Fibroblast of gingiva (primary cell): ENCODE data around the gene PSMD13.

Experiments
- DNase-seq: peaks from one replicate; pipeline ENCODE4 v3.0.0-alpha.2; 2011; ENCODE audit warnings: low read depth

Gene PSMD13

DNA sequence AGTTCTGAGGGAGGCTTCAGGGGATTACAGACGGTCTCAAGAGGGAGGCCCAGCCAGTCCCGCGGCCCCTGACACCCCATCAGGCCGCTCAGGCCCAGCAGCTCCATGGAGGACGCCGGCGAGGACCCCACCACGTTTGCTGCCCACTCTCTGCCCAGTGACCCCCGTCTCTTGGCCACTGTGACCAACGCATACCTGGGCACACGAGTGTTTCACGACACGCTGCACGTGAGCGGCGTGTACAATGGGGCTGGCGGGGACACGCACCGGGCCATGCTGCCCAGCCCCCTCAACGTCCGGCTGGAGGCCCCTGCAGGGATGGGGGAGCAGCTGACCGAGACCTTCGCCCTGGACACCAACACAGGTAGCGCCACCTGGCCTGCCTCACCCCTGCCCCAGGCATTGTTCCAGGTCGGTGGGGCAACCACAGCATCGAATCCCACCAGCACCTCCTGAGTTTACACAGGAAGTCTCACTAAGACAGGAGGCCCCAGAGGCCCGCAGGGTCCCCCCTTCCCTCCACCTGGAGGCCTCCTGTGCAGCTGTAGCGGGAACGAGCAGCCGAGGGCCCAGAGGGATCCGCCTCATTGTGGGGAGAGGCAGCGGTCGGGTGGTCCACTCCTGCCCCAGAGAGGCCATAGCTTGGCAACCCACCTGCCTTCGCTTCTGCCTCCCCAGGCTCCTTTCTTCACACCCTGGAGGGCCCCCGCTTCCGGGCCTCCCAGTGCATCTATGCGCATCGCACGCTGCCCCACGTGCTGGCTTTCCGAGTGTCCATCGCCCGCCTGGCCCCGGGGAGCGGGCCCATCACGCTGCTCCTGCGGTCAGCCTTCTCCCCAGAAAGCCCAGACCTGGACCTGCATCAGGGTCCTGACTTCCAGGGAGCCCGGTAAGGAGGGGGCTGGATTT, 53.2 kb downstream of the PSMD13 start:
- DNase-seq = no peak

DNA sequence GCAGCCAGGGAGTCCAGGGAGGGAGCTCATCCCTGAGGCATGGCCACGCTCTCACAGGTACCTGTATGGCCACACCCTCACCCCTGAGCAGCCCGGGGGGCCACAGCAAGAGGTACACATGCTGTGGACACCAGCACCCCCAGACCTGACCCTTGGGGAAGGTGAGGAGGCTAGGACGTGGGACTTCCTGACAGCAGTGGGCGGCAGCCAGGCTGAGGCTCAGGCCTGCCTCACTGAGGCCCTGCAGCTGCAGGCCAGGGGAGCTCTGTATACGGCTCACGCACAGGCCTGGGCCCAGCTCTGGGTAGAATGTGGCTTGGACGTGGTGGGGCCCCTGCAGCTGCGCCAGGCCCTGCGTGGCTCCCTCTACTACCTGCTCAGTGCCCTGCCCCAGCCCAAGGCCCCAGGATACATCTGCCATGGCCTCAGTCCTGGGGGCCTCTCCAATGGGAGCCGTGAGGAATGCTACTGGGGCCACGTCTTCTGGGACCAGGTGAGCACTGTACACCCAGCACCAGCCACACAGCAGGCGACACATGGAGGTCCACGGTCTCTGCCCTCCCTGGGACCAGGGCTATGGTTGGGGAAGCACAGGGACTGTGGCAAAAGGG, 54.0 kb downstream of the PSMD13 start:
- DNase-seq = no peak

- no peak for DNase-seq
Observed at GRCh38 chr11:291281-292210, 54.8 kb downstream of the PSMD13 start.

- no peak for DNase-seq
Observed at GRCh38 chr11:292211-293121, 55.7 kb downstream of the PSMD13 start.

GRCh38 chr11:293271-293851, 56.6 kb downstream of the PSMD13 start:
- DNase-seq = no peak

GRCh38 chr11:293852-294661, 57.3 kb downstream of the PSMD13 start:
- no peak for DNase-seq

GRCh38 chr11:294780-295179, 58.0 kb downstream of the PSMD13 start:
- no peak for DNase-seq

DNA sequence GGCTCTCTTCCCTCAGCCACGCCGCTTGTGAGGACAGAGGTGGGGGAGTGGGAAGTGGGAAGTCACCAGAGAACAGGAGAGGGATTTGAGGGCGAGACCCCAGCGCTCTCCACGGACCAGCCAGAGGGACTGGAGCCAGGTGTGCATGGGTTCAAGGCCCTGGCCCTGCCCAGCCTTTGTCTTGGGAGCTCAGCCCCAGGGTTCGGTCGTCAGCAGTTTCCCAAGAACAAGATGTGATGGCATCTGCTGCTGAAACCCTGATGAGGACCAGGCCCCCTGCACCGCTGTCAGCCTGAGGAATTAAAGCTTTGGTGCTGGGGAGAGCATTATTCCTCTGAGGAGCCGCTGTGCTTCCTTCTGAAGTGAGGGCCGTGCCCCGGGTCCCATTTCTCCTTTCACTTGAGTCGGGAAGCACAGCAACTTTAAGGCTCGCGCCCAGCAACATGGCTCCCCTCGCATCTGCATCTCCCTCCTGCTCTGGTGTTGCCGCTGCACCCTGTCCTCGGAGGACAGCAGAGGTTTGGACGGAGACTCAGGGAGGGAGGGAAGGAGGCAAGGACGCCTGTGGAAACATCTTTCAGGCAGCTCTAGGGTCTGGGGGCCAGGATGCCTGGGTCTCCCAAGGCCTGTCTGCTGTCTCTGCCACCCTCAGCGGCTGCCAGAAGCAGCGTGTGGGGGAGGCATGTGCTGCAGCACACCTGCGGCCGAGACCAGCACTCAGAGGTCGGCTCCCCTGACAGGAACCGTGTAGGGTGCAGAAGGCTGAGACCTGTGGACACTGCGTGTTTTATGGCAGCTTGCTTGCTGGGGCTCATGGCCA, 58.8 kb downstream of the PSMD13 start:
- DNase-seq = no peak

GRCh38 chr11:296171-297050, 59.6 kb downstream of the PSMD13 start:
- no peak for DNase-seq

- DNase-seq = no peak
Observed at GRCh38 chr11:297051-297585, 60.3 kb downstream of the PSMD13 start.

- peak; percentile 52 for DNase-seq
Observed at GRCh38 chr11:297586-298405, 61.0 kb downstream of the PSMD13 start.

DNA sequence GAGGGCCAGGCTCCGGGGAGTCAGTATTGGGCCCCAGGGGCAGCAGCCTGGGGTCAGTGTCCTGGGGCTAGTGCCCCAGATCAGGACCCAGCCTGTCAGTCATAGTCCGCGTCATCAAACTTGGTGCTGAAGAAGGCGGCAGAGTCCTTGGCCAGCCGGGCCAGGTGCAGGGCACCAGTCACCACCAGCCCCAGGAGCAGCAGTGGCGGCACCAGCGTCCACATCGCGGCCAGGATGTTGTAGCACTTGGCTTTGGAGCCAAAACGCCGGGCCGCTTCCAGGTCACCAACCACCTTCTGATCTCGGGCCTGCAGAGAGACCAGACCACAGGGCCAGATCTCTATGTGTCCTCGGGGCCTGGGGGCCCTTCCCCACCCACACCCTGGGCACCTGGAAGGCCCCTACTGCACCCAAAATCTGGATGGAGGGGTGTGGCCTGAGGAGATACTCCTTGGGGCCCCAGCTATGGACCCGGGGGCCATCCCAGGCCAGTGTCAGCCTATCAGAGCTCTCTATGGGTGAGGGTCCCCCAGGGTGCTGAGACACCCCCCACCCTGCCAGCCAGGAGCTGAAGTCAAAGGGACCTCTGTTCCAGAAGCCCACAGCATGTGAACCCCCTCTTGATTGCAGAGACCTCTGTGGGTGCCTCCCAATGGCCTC, 61.8 kb downstream of the PSMD13 start:
- no peak for DNase-seq

GRCh38 chr11:299081-299891, 62.5 kb downstream of the PSMD13 start, which contains the start of gene IFITM5:
Gene IFITM5 (minus strand): TSS chr11:299526. CDS start chr11:299490, 36 bp downstream.
- DNase-seq = no peak

- peak; percentile 22 for DNase-seq
Observed at GRCh38 chr11:299951-300735, 63.4 kb downstream of the PSMD13 start.
